AG09319 (cell line): ENCODE results near the gene EPS8L2.

Experiments used
- DNase-seq: peaks from one replicate; pipeline ENCODE4 v3.0.0-alpha.2; 2010; ENCODE audit warnings: low read depth; ENCODE audit errors: extremely low read depth
- CTCF ChIP-seq: IDR thresholded peaks from 2 replicates; pipeline ENCODE4 v1.5.1; 2011; ENCODE audit warnings: low read depth, mild to moderate bottlenecking, inconsistent platforms, low read length, moderate library complexity

EPS8L2 gene

GRCh38 chr11:695288-695537, 10.8 kb upstream of the EPS8L2 start:
- DNase-seq, result no peak

GRCh38 chr11:695538-696248, 10.3 kb upstream of the EPS8L2 start, which contains the start of gene TMEM80:
TSS of gene TMEM80 (plus strand) at chr11:695816. CDS start at chr11:695828, 12 bp downstream.
- TF ChIP-seq CTCF, result no peak
- DNase-seq, result peak; percentile 93

More at GRCh38 chr11:695288-695537, 10.8 kb upstream of the EPS8L2 start:
- no peak for TF ChIP-seq CTCF

GRCh38 chr11:696955-697491, 9.0 kb upstream of the EPS8L2 start:
- peak; percentile 52 for DNase-seq

GRCh38 chr11:697811-698311, 8.2 kb upstream of the EPS8L2 start:
- no peak for TF ChIP-seq CTCF

More at GRCh38 chr11:696955-697491, 9.0 kb upstream of the EPS8L2 start:
- no peak for TF ChIP-seq CTCF

GRCh38 chr11:698493-699115, 7.4 kb upstream of the EPS8L2 start:
- no peak for DNase-seq
- no peak for TF ChIP-seq CTCF

More at GRCh38 chr11:697811-698311, 8.2 kb upstream of the EPS8L2 start:
- DNase-seq, result no peak

- no peak for TF ChIP-seq CTCF
- DNase-seq, result no peak
These were observed 6.9 kb upstream of the EPS8L2 start for GRCh38 chr11:699116-699508.

GRCh38 chr11:699753-700152, 6.3 kb upstream of the EPS8L2 start:
- no peak for DNase-seq
- TF ChIP-seq CTCF, result no peak
